GM18861 (cell line): ENCODE data around the gene INCENP.

Experiments used
- ATAC-seq: cut with Tn5 transposase; IDR thresholded peaks from one replicate; pipeline ENCODE4 v1.9.1; 2021; ENCODE audit not compliant: unreplicated experiment

The INCENP gene

DNA sequence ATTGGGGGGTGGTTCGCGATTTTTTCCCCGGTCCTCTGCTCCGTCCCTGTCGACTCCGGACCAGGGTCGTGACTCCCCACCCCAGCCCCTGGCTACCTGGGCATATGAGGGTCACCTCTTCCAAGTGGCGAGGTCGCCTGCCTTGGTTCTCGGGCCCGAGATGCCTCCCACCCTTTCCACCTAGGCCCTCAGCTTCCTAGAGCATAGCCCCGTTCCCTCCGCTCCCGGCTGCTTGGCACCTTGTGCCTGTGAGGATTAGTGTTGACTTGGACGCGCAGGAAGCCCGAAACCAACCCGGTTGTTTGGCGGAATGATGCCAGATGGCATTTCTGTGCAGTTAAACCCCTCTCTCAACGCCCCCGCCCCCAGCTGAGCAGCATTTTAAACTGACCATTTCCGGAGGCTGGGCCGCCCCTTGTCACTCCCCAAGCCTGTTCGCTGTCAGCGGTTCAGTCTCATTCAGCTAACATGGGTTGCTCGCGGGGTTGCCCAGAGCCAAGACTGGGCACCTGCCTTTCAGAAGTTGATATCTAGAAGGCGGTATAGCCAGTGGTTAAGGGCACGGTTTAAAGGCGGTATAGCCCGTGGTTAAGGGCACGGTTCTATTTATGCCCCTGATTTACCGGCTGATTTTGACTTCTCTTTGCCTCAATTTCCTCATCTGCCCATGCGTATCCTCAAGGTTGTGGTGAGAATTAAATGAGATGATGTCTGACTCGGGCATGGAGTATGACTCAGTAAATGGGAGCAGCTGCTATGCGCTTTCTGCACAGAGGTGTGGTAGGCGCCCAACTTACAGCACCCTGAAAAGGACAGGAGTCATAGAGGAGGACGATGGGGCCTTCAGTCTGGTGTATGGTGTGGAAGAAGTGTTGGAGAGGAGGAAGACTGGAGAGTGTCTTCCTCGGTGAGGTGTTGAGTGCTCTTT lies 639 bp downstream of the INCENP start:
- ATAC-seq = no peak

DNA sequence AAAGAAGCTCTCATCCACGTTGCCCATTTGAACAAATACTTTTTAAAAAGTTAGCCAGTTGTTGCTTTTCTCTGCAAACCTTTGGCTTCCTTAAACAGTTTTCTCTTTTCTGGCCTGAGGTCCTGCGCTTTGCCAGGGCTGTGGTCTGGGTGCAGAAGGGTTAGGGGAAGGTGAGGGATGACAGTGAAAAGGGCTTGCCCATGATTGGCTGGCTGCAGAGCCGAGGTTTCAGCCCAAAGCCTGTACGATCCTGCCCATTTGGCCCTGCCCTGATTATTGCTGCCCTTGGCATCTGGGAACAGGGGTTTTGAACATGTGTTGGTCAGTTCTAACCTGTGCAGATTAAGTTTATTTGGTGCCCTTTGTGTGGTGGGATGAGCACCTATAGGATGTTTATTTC lies 1.5 kb downstream of the INCENP start:
- no peak for ATAC-seq

DNA sequence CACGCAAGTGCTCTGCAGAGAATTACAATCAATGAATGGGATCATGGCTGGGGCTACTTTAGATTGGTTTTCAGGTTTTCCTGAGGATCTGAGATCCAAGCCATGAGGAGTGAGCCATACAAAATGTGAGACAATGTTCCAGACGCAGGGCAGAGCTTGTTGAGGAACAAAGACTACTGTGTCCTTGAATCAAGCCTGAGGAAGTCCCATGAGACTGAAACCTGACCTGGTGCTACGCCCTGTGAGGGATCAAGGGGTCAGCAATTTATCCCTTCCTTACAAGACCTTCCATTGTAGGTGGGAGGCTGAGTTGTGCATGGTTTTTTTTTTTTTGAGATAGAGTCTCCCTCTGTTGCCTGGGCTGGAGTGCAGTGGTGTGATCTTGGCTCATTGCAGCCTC lies 2.1 kb downstream of the INCENP start:
- ATAC-seq = no peak

DNA sequence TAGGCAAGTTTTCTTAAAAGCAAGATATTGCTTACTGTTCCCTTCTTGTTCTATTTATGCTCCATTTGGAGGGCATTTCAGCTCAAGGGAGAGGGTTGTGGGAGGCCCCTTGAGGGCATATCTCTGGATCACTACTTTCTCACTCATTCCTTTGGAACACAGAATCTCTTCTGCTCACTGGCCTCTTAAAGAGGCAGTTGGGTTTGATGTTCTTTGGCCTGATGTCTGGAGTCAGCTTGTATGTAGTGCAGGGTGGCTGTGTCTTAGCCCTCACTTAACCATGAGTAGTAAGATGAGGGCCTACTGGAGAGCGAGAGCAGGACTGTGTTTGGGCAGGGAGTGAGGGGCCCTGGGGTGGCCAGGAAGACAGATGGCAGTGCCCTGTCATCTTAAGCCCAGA lies 3.6 kb downstream of the INCENP start:
- ATAC-seq = no peak

DNA sequence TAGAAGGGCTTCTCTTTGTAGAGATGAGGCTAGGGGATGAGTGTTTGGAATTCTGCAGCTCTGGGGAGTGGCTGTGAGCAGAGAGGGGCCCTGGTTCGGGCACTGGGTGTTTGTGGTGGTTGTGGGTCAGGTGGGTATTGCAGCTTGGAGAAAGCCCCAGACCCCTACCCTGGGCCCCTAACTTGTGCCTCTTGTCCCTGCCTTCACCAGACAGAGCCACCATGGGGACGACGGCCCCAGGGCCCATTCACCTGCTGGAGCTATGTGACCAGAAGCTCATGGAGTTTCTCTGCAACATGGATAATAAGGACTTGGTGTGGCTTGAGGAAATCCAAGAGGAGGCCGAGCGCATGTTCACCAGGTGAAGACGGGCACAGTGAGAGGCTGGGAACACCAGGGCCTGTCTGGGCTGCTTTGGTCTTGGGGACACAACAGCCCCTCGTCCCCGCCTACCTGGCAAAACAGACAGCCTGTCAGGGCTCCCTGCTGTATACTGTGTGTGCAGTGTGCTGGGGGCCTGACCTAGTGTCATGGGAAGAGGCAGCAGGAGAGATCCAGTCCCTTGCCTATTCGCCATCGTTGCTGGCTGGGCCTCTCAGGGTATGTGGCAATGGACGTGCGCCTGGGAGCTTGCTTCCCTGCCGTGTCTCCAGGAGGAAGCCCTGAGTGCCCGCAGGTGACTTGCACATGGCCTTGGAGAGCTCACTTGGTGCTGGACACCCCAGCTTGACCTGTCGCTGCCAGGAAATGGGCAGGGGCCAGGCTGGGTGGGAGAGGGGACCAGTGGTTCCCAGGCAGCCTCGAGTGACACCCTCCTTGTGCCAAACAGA lies 4.3 kb downstream of the INCENP start:
- ATAC-seq = no peak

DNA sequence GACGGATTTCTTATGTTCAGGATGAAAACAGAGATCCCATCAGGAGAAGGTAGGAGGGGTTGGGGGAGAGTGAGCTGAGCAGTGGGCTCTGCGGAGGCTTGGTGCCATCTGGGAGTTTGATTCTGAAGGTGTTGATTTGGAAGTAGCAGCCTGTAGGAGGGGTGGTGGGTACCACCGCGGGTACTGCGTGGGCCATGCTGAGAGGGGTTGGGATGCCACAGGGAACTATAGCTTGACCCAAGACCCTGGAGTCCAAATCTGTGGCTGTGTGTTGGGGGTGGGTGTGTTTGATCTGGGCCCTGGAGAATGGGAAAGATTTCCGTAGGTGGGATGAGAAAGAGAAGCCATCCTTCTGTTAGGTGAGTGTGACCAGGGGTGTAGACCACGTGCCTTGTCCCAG lies 5.0 kb downstream of the INCENP start:
- ATAC-seq = no peak

DNA sequence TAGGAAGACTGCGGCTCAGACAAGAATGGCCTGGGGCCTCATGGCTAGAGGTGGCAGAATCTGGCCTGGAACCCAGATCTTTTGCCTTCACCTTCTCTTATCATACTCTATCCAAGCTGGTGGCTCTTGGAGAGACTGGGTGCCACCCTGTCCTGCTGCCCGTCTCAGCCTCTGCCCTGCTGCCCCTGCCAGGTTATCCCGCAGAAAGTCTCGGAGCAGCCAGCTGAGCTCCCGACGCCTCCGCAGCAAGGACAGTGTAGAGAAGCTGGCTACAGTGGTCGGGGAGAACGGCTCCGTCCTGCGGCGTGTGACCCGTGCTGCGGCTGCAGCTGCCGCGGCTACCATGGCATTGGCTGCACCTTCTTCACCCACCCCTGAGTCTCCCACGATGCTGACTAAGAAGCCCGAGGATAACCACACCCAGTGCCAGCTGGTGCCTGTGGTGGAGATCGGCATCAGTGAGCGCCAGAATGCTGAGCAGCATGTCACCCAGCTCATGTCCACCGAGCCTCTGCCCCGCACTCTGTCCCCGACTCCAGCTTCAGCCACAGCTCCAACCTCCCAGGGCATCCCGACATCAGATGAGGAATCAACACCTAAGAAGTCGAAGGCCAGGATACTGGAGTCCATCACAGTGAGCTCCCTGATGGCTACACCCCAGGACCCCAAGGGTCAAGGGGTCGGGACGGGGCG lies 5.9 kb downstream of the INCENP start:
- ATAC-seq = no peak

DNA sequence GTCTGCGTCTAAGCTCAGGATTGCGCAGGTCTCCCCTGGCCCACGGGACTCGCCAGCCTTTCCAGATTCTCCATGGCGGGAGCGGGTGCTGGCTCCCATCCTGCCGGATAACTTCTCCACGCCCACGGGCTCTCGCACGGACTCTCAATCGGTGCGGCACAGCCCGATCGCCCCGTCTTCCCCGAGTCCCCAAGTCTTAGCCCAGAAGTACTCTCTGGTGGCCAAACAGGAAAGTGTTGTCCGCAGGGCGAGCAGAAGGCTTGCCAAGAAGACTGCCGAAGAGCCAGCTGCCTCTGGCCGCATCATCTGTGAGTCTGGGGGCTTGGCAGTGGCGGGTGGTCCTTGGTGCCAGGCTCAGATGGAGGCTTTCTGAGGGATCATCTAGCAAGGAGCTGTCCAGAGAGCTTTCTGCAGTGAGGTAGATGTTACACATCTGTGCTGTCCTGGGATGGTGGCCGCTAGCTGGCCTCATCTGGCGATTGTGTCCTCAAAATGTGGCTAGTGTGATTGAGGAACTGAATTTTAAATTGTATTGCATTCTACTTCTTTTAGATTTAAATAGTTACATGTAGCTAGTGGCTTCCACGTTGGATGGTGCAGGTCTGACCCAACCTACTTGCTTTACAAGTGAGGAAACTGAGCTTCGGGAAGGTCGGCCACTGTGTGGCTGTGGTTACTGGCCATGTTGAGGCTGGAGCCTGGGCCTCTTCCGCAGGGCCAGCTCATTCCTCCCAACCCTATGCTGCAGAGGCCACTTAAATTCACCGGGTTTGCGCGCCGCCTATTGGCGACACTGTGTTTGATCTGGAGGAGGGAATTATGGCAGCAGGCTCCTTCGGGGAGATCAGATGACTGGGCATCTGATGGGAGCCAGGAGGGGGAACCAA lies 6.7 kb downstream of the INCENP start:
- no peak for ATAC-seq

DNA sequence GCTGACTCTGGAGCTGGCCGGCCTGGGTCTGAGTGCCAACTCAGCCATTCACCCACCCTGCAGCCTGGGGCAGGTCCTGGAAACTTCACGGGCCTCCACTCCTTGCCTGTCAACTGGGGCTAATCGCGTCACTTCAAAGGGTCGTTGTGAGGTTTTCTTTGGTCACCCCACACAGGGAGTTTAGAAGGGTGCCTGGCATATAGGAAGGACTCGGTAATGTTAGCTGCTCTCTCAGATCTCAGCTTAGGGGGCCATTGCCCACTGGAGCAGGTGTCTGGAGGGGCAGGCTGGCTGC lies 7.3 kb downstream of the INCENP start:
- no peak for ATAC-seq

DNA sequence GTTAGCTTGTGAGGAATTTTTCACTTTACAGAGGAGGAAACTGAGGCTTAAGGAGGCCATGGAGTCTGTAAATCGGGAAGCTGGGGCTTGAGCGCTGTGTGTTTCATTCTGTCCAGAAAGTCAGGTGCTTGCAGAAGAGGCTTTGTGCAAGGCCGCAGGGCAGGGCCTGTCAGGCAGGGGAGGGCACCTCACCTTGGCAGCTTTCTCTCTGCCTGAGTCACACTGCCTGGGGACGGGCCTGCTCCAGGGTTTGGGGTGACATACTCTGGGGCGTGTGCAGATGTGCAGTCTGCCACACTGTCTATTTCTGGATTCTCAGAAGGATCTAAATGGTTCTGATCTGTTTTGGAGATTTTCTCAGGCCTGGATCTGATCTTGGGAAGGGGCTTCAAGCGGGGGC lies 8.4 kb downstream of the INCENP start:
- ATAC-seq = no peak

DNA sequence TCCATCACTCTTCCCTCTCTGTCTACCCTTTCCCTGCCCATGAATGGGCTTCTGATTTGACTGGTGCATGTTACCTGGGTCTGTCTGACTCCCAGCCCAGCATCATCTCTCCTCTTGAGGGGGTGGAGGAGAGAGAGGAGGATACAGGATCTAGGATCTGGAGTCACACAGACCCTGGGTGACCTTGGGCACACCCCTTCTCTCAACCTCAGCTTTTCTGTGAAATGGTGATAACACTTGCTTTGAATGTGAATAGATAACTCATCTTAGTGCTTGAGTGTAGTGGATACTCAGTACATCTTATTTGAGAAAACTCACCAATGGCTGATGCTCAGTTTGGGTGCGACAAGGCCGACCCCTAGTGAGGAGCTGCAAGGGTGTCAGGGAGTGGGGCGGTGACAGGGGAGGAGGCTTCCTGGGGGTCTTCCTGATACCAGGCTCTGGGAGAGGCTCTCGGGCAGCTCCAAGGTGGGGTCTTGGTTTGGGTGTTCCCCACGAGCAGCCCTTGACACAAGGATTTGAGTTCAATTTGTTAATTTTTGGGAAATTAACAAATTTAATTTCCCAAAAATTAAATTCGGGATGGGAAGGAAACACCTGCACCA lies 9.0 kb downstream of the INCENP start:
- no peak for ATAC-seq

DNA sequence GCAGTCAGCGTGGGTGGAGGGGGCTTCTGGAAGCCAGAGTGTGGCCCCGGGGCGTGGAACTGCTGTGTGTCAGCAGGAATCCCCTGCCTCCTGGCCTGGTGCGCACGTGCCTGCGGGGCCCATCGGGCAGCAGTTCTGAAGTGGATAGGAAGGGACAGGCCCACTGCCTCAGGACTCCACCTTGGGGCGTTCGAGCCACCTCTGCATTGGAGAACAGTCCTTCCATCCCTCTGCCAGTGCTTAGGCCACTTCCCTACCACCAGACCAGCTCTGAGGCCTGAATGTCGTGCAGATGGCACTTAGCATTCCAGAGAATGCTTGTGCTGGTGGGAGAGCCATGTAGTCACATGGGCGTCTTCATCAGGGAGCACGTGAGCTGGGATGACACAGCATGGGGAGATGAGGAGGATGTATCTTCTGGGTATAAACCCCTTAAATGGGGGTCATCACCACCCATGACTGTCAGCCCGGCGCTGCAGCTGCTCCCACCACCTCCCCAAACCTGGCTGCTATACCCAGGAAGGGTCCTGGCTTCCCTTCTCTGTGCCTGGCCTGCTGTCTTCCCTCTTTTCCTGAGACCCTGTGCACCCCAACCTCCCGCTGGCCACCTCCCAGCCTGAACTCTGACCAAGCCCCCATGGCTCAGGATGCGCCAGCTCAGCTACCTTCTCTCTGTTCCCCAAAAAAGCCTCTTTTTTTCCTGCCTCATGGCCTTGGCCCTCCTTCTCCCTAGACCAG lies 9.7 kb downstream of the INCENP start:
- ATAC-seq = no peak

DNA sequence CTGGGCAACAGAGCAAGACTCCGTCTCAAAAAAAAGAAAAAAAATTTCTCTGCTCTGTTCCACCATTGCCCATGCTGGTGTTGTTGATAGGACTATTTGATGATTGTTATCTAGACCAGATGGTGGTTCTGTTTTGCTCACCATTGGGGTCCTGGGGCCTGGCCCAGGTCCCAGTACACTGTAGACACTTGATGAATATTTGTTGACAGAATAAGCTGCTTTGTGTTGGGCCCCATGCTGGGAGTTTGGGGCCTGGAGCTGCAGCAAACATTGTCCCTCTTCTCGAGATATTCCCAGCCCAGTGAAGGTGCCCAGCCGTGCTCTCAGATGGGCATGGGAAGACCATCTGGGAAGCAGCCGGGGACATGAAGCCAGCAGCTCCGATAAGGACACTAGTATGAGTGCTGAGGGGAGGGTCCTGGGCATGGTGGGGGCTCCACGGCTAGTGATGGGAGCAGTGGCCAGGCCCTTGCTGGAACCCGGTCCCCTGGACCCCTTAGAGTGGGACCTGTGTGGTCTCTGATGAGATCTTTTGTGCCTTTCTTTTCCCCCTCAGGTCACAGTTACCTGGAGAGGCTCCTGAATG lies 13.6 kb downstream of the INCENP start:
- ATAC-seq = no peak

DNA sequence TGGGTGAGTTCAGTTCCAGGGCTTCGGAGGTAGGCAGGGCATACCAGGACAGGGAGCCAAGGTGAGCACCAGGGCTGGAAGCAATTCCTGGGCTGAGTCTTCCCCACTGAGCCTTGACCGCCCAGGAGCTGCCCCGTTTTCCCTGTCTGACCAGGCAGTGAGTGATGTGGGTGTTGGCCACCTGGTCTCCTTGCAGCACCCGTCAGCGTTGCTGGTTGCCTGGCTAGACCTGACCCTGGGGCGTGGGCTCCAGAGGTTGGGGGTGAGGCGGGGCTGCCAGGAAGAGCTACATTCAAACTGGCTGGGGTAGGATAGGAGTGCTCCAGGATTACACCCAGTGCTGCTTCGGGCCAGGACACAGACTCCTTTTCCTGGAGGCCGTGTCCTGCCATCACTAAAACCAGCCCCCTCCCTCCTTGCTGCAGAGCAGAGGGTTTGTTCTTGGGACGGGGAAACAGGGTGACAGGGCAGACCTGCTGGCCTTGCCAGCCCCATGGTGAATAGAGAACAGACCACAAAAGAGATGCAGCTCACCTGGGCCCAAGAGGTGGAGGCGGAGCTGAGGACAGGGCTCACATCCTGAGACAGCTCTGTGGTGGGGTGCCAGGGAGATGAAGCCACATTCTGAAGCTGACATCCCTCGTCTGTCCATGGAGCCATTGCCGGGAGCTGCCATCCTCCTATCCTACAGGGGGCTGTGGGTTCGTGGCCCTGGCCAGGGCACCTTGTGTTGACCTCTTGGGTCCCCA lies 14.2 kb downstream of the INCENP start:
- ATAC-seq = no peak

DNA sequence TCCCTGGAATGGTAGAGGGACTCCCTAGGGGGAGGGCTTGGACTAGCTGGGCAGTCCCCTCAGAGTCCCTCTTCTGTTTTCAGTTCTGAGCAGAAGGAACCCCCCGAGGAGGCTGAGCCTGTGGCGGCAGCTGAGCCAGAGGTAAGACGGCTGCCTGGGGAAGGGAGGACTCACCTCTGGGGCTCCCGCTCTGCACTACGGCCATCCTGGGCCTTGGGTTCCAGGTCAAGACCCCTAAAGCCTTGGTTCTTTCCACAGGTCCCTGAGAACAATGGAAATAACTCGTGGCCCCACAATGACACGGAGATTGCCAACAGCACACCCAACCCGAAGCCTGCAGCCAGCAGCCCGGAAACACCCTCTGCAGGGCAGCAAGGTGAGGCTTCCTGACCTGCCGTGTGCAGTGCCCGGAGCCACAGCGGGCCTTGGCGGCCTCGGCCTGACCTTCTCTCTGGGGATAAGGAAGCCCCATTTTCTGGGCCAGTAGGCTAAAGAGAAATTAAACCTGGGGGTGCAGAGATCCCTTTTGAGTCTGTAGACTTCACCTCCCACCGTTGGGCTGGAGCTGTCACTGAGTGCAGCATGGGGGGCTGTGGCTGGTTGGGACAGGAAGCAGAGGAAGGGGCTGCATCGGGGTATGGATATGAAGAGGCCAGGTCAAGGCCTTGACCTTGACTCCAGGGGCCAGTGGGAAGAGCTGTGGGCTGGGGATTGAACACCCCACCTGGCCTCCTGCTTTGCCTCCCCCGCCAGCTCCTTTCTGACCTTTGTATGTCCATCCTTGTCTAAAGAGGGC lies 15.0 kb downstream of the INCENP start:
- no peak for ATAC-seq

DNA sequence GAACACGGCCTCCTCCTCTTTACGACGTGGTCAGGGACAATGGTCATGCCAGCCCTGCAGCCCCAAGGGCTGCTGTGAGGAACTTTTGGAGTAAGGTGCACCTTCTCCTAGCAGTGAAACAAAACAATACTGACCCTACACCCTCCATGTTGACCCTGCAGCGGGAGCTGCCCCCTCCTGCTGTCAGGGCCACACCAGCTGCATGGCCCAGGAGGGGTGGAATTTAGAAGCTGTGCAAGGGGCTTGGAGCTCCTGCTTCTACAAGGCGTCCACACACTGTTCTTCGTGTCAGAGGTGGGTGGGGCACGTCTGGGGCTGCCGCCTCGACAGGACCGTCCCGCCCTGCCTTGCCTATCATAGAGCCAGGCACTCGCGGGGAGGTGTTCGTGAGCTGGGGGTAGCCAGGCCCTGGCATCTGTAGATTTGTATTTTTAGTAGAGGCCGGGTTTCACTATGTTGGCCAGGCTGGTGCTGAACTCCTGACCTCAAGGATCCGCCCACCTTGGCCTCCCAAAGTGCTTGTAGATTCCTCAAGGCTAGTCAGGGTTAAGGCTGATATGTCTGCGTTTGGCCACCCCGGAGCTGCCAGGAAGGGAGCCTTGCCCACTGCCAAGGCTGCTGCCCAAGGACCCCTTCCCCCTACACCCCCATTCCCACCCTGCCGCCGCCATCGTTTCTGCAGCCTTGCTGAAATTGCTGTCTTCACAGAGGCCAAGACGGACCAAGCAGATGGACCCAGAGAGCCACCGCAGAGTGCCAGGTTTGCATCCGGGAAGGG lies 15.9 kb downstream of the INCENP start:
- ATAC-seq = no peak
